ENCODE measurements around the gene PRDM9. TPM values are rescaled to one million over a fixed set of nuclear protein-coding genes. Genes with fewer than 3 reads are reported as not detected.

PRDM9 gene
- total RNA-seq, 2 donors from 2014 or later = 4.7 TPM; not detected in 1

- intact Hi-C loops (cut with DNase I) = no loop called here
- H3K36me3 ChIP-seq = no peaks in the 10 kb centered on the region
- H3K27me3 ChIP-seq (replicated peaks; ENCODE audit: insufficient read depth) = no peaks in the 10 kb centered on the region
- no peak for TF ChIP-seq POLR2A (IDR thresholded peaks at IDR 0.05)
- TF ChIP-seq CTCF (IDR thresholded peaks at IDR 0.05) = no peak
- no peak for TF ChIP-seq POLR2AphosphoS5 (IDR thresholded peaks at IDR 0.05)
- H3K4me3 ChIP-seq = no peak overlapping the region
- 14% methylated on average over 3 of the region's 3 CpGs for WGBS
- DNase-seq (ENCODE audit: low spot score) = no peak
- no peaks in the 10 kb centered on the region for H3K4me1 ChIP-seq (replicated peaks)
- H3K27ac ChIP-seq = no peak overlapping the region
- no peaks in the 10 kb centered on the region for H3K9me3 ChIP-seq
Observed at GRCh38 chr5:23468658-23469057, 38.8 kb upstream of the PRDM9 start.

- H3K27me3 ChIP-seq (replicated peaks; ENCODE audit: insufficient read depth) = no peaks in the 10 kb centered on the region
- H3K36me3 ChIP-seq = no peaks in the 10 kb centered on the region
- TF ChIP-seq POLR2AphosphoS5 (IDR thresholded peaks at IDR 0.05) = no peak
- no peak for TF ChIP-seq CTCF (IDR thresholded peaks at IDR 0.05)
- TF ChIP-seq POLR2A (IDR thresholded peaks at IDR 0.05) = no peak
- no peaks in the 10 kb centered on the region for H3K9me3 ChIP-seq
- no peaks in the 10 kb centered on the region for H3K4me1 ChIP-seq (replicated peaks)
- no peak overlapping the region for H3K4me3 ChIP-seq
- no peak for DNase-seq (ENCODE audit: low spot score)
- intact Hi-C loops (cut with DNase I) = no loop called here
- no peak overlapping the region for H3K27ac ChIP-seq
Observed at GRCh38 chr5:23473915-23474314, 33.5 kb upstream of the PRDM9 start.

GRCh38 chr5:23474315-23474714 lies 33.1 kb upstream of the PRDM9 start:
- intact Hi-C loops (cut with DNase I) = no loop called here
- Histone ChIP-seq H3K4me3 (no peak overlapping the region), H3K4me1 (replicated peaks) (no peaks in the 10 kb centered on the region), H3K9me3 (no peaks in the 10 kb centered on the region), H3K27ac (no peak overlapping the region), H3K27me3 (replicated peaks; ENCODE audit: insufficient read depth) (no peaks in the 10 kb centered on the region), H3K36me3 (no peaks in the 10 kb centered on the region)
- no peak for DNase-seq (ENCODE audit: low spot score)
- TF ChIP-seq POLR2AphosphoS5 (IDR thresholded peaks at IDR 0.05) (no peak), CTCF (IDR thresholded peaks at IDR 0.05) (no peak), POLR2A (IDR thresholded peaks at IDR 0.05) (no peak)
- 13% methylated on average over 1 of the region's 1 CpG for WGBS

GRCh38 chr5:23476580-23476979 lies 30.8 kb upstream of the PRDM9 start:
- TF ChIP-seq POLR2AphosphoS5 (IDR thresholded peaks at IDR 0.05) = no peak
- TF ChIP-seq CTCF (IDR thresholded peaks at IDR 0.05) = no peak
- no peak for TF ChIP-seq POLR2A (IDR thresholded peaks at IDR 0.05)

GRCh38 chr5:23482642-23483041 lies 24.8 kb upstream of the PRDM9 start:
- no peak for TF ChIP-seq POLR2AphosphoS5 (IDR thresholded peaks at IDR 0.05)
- TF ChIP-seq POLR2A (IDR thresholded peaks at IDR 0.05) = no peak
- TF ChIP-seq CTCF (IDR thresholded peaks at IDR 0.05) = no peak
- 78% methylated on average over 2 of the region's 2 CpGs for WGBS
- no peak overlapping the region for H3K27ac ChIP-seq
- no peaks in the 10 kb centered on the region for H3K4me1 ChIP-seq (replicated peaks)
- intact Hi-C loops (cut with DNase I) = no loop called here
- DNase-seq (ENCODE audit: low spot score) = no peak
- H3K36me3 ChIP-seq = no peaks in the 10 kb centered on the region
- no peaks in the 10 kb centered on the region for H3K9me3 ChIP-seq
- no peak overlapping the region for H3K4me3 ChIP-seq
- no peaks in the 10 kb centered on the region for H3K27me3 ChIP-seq (replicated peaks; ENCODE audit: insufficient read depth)

More at GRCh38 chr5:23476580-23476979, 30.8 kb upstream of the PRDM9 start:
- H3K9me3 ChIP-seq = no peaks in the 10 kb centered on the region
- H3K36me3 ChIP-seq = no peaks in the 10 kb centered on the region
- H3K4me1 ChIP-seq (replicated peaks) = no peaks in the 10 kb centered on the region
- no peak overlapping the region for H3K4me3 ChIP-seq
- 80% methylated on average over 1 of the region's 1 CpG for WGBS
- no peak for DNase-seq (ENCODE audit: low spot score)
- H3K27ac ChIP-seq = no peak overlapping the region
- intact Hi-C loops (cut with DNase I) = no loop called here
- no peaks in the 10 kb centered on the region for H3K27me3 ChIP-seq (replicated peaks; ENCODE audit: insufficient read depth)

Data from prostate gland (tissue), 2 donors.